Dermis blood vessel endothelial cell (primary cell): Measurements from ENCODE around the gene CHRNB1. TPM values are rescaled to one million over a fixed set of nuclear protein-coding genes. Genes with fewer than 3 reads are reported as not detected.
"Not testable (repeated sequence)": the region's sequence is repeated elsewhere in the genome, so short reads cannot be mapped to it uniquely, and the experiment has no call there.

Experiments used
- DNase-seq: peaks from one replicate; pipeline ENCODE4 v3.0.0; 2010
- total RNA-seq: library from RNA; depleted of rRNA; stranded (reverse); fragments of >200 nt; gene quantifications from 2 replicates; pipeline ENCODE4 v1.2.3, GENCODE V29; 2014

CHRNB1 gene
- total RNA-seq, 1 donor from 2014 or later, result 4.6 TPM

GRCh38 chr17:7468804-7469389, 24.0 kb downstream of the CHRNB1 start:
- DNase-seq, result no peak

GRCh38 chr17:7469843-7470242, 25.0 kb downstream of the CHRNB1 start:
- DNase-seq, result not testable (repeated sequence)

- DNase-seq, result not testable (repeated sequence)
Measured at GRCh38 chr17:7470457-7470973, 25.7 kb downstream of the CHRNB1 start.

- DNase-seq, result no peak
Measured at GRCh38 chr17:7471729-7472128, 26.9 kb downstream of the CHRNB1 start.

GRCh38 chr17:7474767-7475166, 29.9 kb downstream of the CHRNB1 start:
- not testable (repeated sequence) for DNase-seq

GRCh38 chr17:7475764-7476422, 31.0 kb downstream of the CHRNB1 start:
- DNase-seq, result peak; percentile 55

DNA sequence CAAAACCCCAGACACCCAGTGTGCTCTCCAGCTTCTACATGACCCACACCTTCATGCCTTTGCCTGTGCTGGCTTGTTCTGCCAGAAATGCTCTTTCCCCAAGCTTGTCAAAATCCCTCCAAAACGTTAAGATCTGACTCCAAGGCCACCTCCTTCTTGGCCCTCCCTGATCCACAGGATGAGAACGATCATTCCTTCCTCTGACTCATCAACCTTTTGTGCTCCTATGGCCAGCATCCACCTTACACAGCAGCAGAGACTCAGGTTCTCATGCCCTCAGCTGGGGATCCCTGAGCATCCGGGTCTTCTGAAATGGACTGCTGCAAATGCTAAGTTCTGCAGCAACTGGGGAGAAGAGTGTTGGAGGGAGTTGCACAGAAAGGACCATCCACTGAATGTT, 31.6 kb downstream of the CHRNB1 start:
- peak; percentile 72 for DNase-seq

GRCh38 chr17:7476951-7477350, 32.1 kb downstream of the CHRNB1 start:
- no peak for DNase-seq

DNA sequence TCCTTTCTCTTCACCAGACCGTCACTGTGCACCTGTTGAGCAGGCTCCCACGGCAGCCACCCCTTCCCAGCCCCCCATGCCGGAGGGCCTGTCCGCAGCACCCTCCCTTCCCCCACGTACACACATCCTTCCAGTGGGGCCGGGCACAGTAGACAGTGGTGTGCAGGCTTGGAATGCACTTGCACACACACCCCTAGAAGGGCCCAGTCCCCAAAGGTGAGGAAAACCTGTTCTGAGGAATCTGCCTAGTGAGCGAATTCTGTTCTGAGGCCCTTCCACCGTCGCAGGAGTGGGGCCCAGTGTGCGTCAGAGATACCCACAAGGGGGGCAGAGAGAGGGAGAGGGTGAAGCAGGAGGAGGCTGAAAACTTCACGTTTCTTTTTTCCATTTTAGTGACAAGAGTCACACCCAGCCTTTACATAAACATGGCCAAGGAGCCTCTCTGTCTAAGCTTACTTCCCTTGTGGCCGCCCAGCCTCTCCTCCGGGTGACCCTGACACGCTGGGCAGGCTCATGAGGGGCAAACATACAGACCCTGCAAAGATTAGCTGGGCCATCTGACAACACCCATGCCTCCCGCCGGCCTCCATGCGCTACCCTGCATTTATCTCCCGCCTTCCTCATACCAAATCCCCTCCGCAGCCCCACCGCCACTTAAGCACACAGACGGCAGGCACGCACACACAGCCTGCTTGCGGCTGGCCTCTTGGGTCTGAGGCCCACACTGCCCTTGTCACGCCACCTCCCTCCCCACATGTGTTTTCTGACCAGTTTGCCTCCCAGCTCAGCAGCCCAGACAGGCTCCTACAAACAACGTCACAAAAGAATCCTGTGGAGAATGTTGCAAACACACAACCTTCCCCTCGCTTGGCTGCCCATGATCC, 32.8 kb downstream of the CHRNB1 start:
- peak; percentile 35 for DNase-seq

DNA sequence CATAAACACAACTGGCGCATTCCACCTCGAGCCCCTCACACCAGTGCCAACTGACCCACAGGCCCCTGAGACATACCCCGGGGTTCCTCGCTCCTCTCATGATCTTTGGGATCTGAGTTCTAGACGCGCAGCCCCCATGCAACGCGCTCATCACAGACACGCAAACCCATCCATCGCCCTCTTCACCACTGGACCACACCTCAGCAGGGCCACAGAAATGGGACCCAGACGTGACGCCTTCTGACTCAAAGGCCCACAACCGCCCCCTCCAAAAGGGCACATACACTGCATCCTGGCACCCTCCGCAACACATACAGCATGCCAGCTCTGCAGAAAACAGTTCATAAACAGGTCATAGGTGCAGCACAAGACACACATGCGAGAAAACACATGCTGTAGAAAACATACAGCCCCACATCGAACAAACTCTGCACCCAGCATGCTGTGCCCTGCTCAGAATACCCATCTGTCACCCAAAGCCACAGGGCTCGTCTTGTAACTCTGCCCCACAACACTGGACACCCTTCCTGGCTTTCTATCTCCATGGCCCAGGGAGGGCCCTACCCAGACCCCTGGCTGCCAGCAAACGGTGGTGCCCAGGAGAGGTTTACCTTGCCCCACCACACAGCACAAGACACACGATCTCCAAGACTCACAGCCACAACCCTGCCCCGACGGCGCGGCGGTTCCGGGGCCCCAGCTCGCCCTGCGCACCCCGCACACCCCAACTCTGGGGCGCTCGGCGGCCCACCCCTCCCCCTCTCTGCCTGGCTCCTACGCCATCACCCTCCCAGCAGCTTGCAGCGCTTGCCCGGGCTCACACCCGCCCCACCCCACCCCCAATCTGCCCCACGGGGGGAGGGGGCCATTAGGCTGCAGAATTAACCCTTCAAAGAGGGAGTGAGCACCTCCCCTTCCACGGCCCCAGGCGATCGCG, 33.7 kb downstream of the CHRNB1 start:
- peak; percentile 33 for DNase-seq

- peak; percentile 63 for DNase-seq
Measured at GRCh38 chr17:7479213-7480088, 34.6 kb downstream of the CHRNB1 start, which contains the start of gene ZBTB4. Gene ZBTB4, minus strand, starts transcription at chr17:7479631. Its CDS starts 12,830 bp downstream, at chr17:7466801.

GRCh38 chr17:7480089-7480384, 35.2 kb downstream of the CHRNB1 start:
- DNase-seq, result peak; percentile 22

- DNase-seq, result not testable (repeated sequence)
Measured at GRCh38 chr17:7481275-7481674, 36.4 kb downstream of the CHRNB1 start, which contains the start of gene SLC35G6. Gene SLC35G6, plus strand, starts transcription at chr17:7481446. Its CDS starts 71 bp downstream, at chr17:7481517.

DNA sequence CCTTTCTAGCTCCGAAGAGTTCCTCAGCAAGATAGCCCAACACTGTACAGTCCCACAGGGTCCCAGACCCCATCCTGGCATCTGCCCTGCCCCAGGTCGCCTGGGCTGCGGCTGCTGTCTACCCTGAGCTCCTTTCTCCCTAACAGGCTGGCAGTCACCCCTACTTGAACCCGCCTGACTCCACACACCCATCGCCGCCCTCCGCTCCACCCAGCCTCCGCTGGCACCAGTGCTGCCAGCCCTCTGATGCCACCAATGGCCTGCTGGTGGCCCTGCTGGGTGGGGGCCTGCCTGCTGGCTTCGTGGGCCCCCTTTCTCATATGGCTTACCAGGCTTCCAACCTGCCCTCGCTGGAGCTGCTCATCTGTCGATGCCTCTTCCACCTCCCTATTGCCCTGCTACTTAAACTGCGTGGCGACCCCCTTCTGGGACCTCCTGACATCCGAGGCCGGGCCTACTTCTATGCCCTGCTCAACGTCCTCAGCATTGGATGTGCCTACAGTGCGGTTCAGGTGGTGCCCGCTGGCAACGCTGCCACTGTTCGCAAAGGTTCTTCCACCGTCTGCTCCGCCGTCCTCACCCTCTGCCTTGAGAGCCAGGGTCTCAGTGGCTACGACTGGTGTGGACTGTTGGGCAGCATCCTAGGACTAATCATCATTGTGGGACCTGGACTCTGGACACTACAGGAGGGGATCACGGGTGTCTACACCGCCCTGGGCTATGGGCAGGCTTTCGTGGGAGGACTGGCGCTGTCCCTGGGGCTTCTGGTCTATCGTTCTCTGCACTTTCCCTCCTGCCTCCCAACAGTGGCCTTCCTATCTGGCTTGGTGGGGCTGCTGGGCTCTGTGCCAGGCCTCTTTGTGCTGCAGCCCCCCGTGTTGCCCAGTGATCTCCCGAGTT, 37.2 kb downstream of the CHRNB1 start:
- not testable (repeated sequence) for DNase-seq

- DNase-seq, result not testable (repeated sequence)
Measured at GRCh38 chr17:7482742-7483088, 37.9 kb downstream of the CHRNB1 start.

GRCh38 chr17:7483255-7484066, 38.6 kb downstream of the CHRNB1 start:
- DNase-seq, result peak; percentile 93

- peak; percentile 99 for DNase-seq
Measured at GRCh38 chr17:7484067-7484918, 39.4 kb downstream of the CHRNB1 start, which contains the start of gene POLR2A. Gene POLR2A, plus strand, starts transcription at chr17:7484366.

DNA sequence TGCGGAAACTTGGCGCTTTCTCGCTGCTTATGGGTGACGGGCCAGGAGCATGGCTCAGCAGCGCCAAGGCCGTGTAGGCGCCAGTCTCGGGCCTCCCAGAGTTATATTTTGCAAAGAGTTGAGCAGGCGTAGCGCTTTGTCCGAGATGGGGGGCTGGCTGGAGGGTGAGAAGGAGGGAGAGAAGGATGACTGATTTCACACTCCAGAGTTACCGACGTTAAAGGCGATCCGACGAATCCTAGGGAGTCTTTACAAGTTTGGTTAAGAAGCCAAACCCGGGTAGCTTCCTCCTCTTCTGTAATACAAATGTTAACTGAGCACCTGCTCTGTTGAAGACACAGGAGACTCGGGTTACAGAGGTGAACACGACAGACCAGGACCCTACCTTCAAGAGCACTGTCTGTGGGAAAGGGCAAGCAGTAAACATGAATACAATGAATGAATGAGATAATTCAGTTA, 40.1 kb downstream of the CHRNB1 start:
- no peak for DNase-seq
